MM.1S (cell line): ENCODE data around the gene KDM4E.
A peak's percentile ranks its signal among the peaks of the same experiment; 100 is the strongest.

Experiments used
- DNase-seq: peaks from one replicate; pipeline ENCODE4 v3.0.0-alpha.2; 2015
- H2AFZ ChIP-seq: fragments of 300-600 bp; sonication (generic); 2 replicates; pipeline ENCODE4 v1.6.0; 2016; ENCODE audit warnings: antibody characterized with exemption, low read length
- H3F3A ChIP-seq: fragments of 300-600 bp; sonication (generic); 2 replicates; pipeline ENCODE4 v1.6.1; 2016; ENCODE audit warnings: mild to moderate bottlenecking, antibody characterized with exemption, low read length, moderate library complexity, mixed read lengths; ENCODE audit not compliant: insufficient read depth
- H3K27ac ChIP-seq: fragments of 300-600 bp; sonication (generic); 2 replicates; pipeline ENCODE4 v1.5.1; 2016; ENCODE audit warnings: mild to moderate bottlenecking, low read length
- H3K27me3 ChIP-seq: fragments of 300-600 bp; sonication (generic); replicated peaks from 2 replicates; pipeline ENCODE4 v1.6.0; 2016; ENCODE audit warnings: low read length; ENCODE audit not compliant: insufficient read depth
- H3K36me3 ChIP-seq: fragments of 300-600 bp; sonication (generic); replicated peaks from 2 replicates; pipeline ENCODE4 v1.6.1; 2016; ENCODE audit warnings: mild to moderate bottlenecking, low read length, mixed read lengths; ENCODE audit not compliant: insufficient read depth
- H3K4me1 ChIP-seq: fragments of 300-600 bp; sonication (generic); 2 replicates; pipeline ENCODE4 v1.6.1; 2016; ENCODE audit warnings: low read length, mixed read lengths
- H3K4me2 ChIP-seq: fragments of 300-600 bp; sonication (generic); 2 replicates; pipeline ENCODE4 v1.6.0; 2016; ENCODE audit warnings: low read depth, low read length
- H3K4me3 ChIP-seq: fragments of 300-600 bp; sonication (generic); 2 replicates; pipeline ENCODE4 v1.5.1; 2016; ENCODE audit warnings: low read length, mixed read lengths
- H3K79me2 ChIP-seq: fragments of 300-600 bp; sonication (generic); 2 replicates; pipeline ENCODE4 v1.6.1; 2016; ENCODE audit warnings: mixed run types, low read length, mixed read lengths
- H3K9ac ChIP-seq: fragments of 300-600 bp; sonication (generic); 2 replicates; pipeline ENCODE4 v1.6.1; 2016; ENCODE audit warnings: low read length, mixed read lengths
- H3K9me2 ChIP-seq: fragments of 300-600 bp; sonication (generic); replicated peaks from 2 replicates; pipeline ENCODE4 v1.6.1; 2016; ENCODE audit warnings: mild to moderate bottlenecking, low read length, mixed read lengths; ENCODE audit not compliant: insufficient read depth
- H3K9me3 ChIP-seq: fragments of 300-600 bp; sonication (generic); replicated peaks from 2 replicates; pipeline ENCODE4 v1.6.1; 2016; ENCODE audit warnings: mild to moderate bottlenecking, low read length, mixed read lengths; ENCODE audit not compliant: insufficient read depth
- H4K20me1 ChIP-seq: fragments of 300-600 bp; sonication (generic); 2 replicates; pipeline ENCODE4 v1.6.1; 2016; ENCODE audit warnings: mild to moderate bottlenecking, low read length, moderate library complexity, mixed read lengths; ENCODE audit not compliant: insufficient read depth
- EZH2 ChIP-seq: fragments of 300-600 bp; sonication (generic); optimal IDR thresholded peaks from 2 replicates; pipeline ENCODE3; 2017; ENCODE audit warnings: low read depth, mild to moderate bottlenecking, antibody characterized with exemption, low read length, mixed read lengths
- EZH2phosphoT487 ChIP-seq: fragments of 300-600 bp; sonication (generic); IDR thresholded peaks from 2 replicates; pipeline ENCODE4 v1.6.1; 2018; ENCODE audit warnings: antibody characterized with exemption, low read length
- TF ChIP-seq, protein P1 (sequence below): fragments of 300-600 bp; sonication (generic); IDR thresholded peaks from 2 replicates; pipeline ENCODE4 v1.5.1; 2016; ENCODE audit warnings: antibody characterized with exemption, low read length, mixed read lengths

Gene KDM4E

DNA sequence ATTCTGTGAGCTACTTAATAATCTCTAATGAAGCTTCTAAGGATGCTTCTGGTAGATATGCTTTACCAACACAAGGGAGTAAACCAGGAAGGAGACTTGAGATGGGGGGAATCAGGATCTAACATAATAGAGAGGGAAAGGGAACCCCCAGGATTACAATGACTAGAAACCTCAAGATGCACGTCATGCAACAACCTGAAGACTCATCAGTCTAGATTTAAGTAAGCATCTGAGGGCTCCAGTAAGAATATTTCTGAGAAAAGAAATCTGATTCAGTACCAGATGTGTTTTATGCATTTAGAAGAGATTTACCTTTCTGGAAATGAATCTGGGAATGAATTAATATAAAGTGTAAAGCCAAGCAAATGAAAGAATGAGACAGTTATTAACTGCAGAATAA, 36.3 kb upstream of the KDM4E start:
- no peaks in the 10 kb centered on the region for H4K20me1 ChIP-seq
- TF ChIP-seq EZH2phosphoT487 (no peak), EZH2 (no peak)
- TF ChIP-seq, protein P1, sequence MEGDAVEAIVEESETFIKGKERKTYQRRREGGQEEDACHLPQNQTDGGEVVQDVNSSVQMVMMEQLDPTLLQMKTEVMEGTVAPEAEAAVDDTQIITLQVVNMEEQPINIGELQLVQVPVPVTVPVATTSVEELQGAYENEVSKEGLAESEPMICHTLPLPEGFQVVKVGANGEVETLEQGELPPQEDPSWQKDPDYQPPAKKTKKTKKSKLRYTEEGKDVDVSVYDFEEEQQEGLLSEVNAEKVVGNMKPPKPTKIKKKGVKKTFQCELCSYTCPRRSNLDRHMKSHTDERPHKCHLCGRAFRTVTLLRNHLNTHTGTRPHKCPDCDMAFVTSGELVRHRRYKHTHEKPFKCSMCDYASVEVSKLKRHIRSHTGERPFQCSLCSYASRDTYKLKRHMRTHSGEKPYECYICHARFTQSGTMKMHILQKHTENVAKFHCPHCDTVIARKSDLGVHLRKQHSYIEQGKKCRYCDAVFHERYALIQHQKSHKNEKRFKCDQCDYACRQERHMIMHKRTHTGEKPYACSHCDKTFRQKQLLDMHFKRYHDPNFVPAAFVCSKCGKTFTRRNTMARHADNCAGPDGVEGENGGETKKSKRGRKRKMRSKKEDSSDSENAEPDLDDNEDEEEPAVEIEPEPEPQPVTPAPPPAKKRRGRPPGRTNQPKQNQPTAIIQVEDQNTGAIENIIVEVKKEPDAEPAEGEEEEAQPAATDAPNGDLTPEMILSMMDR, result no peak
- no peaks in the 10 kb centered on the region for H3K9me3 ChIP-seq
- H3K4me1 ChIP-seq, result no peaks in the 10 kb centered on the region
- no peak overlapping the region for H3K4me3 ChIP-seq
- H2AFZ ChIP-seq, result no peak overlapping the region
- no peaks in the 10 kb centered on the region for H3K9me2 ChIP-seq
- H3K79me2 ChIP-seq, result no peaks in the 10 kb centered on the region
- H3K27ac ChIP-seq, result no peak overlapping the region
- no peak for DNase-seq
- H3K4me2 ChIP-seq, result no peak overlapping the region
- no peak overlapping the region for H3K9ac ChIP-seq
- no peaks in the 10 kb centered on the region for H3K27me3 ChIP-seq
- H3K36me3 ChIP-seq, result no peaks in the 10 kb centered on the region
- no peaks in the 10 kb centered on the region for H3F3A ChIP-seq

DNA sequence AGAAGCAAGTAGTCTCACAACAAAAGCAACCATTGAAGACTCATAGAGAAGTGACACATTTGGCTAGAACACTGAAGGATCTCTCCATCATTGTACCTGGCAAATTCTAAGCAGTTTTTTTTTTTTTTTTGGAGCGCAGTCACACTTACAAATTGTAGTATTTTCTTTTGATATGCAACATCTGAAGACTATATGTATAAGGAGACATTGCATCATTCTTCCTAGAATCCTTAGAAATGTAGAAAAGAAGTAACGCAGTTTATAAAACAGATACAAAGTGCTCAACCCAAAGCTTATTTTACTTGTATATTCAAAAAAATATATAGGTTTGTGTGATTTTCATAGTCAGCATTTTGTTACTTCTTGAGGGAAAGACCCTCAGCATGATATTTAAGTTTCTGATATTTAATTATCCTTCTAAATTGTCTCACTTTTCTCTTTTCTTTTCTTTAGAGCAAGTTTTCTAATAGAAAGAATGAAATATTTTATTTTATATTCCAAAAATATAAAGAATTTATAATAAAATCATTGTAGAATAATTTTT, 31.6 kb upstream of the KDM4E start:
- H3K9me2 ChIP-seq, result no peaks in the 10 kb centered on the region
- H2AFZ ChIP-seq, result no peak overlapping the region
- H3K9ac ChIP-seq, result no peak overlapping the region
- TF ChIP-seq, protein P1, result no peak
- TF ChIP-seq EZH2phosphoT487, result no peak
- no peak for TF ChIP-seq EZH2
- no peaks in the 10 kb centered on the region for H3K4me1 ChIP-seq
- no peaks in the 10 kb centered on the region for H3F3A ChIP-seq
- no peak overlapping the region for H3K4me3 ChIP-seq
- no peak overlapping the region for H3K27ac ChIP-seq
- H3K27me3 ChIP-seq, result no peaks in the 10 kb centered on the region
- H4K20me1 ChIP-seq, result no peaks in the 10 kb centered on the region
- H3K9me3 ChIP-seq, result no peaks in the 10 kb centered on the region
- no peak overlapping the region for H3K4me2 ChIP-seq
- no peaks in the 10 kb centered on the region for H3K79me2 ChIP-seq
- H3K36me3 ChIP-seq, result no peaks in the 10 kb centered on the region
- no peak for DNase-seq

DNA sequence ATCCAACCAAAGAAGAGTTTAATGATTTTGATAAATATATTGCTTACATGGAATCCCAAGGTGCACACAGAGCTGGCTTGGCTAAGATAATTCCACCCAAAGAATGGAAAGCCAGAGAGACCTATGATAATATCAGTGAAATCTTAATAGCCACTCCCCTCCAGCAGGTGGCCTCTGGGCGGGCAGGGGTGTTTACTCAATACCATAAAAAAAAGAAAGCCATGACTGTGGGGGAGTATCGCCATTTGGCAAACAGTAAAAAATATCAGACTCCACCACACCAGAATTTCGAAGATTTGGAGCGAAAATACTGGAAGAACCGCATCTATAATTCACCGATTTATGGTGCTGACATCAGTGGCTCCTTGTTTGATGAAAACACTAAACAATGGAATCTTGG, 27.6 kb upstream of the KDM4E start:
- Histone ChIP-seq H3K27ac (no peak overlapping the region), H3K9me3 (no peaks in the 10 kb centered on the region), H3K27me3 (no peaks in the 10 kb centered on the region), H3F3A (no peaks in the 10 kb centered on the region), H3K4me1 (no peaks in the 10 kb centered on the region), H4K20me1 (no peaks in the 10 kb centered on the region), H3K9ac (no peak overlapping the region), H3K9me2 (no peaks in the 10 kb centered on the region), H3K36me3 (no peaks in the 10 kb centered on the region), H3K4me3 (no peak overlapping the region), H2AFZ (no peak overlapping the region), H3K79me2 (no peaks in the 10 kb centered on the region), H3K4me2 (no peak overlapping the region)
- DNase-seq, result no peak
- TF ChIP-seq, protein P1, result peak; percentile 17
- TF ChIP-seq EZH2phosphoT487 (no peak), EZH2 (no peak)
